ENCODE results near the gene PDGFA.

PDGFA gene

GRCh38 chr7:471191-471865, 48.3 kb downstream of the PDGFA start:
- H3K4me3 ChIP-seq (replicated peaks; ENCODE audit: low read depth, low read length): no peak overlapping the region
- TF ChIP-seq CTCF (IDR thresholded peaks at IDR 0.05; ENCODE audit: low read depth, low read length, missing control alignments): no peak
- DNase-seq (ENCODE audit: extremely low read depth, low read depth): no peak

GRCh38 chr7:469563-469961, 50.1 kb downstream of the PDGFA start:
- H3K4me3 ChIP-seq (replicated peaks; ENCODE audit: low read depth, low read length): no peak overlapping the region
- TF ChIP-seq CTCF (IDR thresholded peaks at IDR 0.05; ENCODE audit: low read depth, low read length, missing control alignments): no peak

GRCh38 chr7:468681-469562, 50.7 kb downstream of the PDGFA start:
- DNase-seq (ENCODE audit: extremely low read depth, low read depth): no peak

More at GRCh38 chr7:469563-469961, 50.1 kb downstream of the PDGFA start:
- no peak for DNase-seq (ENCODE audit: extremely low read depth, low read depth)

GRCh38 chr7:467856-468545, 51.6 kb downstream of the PDGFA start:
- DNase-seq (ENCODE audit: extremely low read depth, low read depth): no peak
- no peak overlapping the region for H3K4me3 ChIP-seq (replicated peaks; ENCODE audit: low read depth, low read length)

More at GRCh38 chr7:468681-469562, 50.7 kb downstream of the PDGFA start:
- TF ChIP-seq CTCF (IDR thresholded peaks at IDR 0.05; ENCODE audit: low read depth, low read length, missing control alignments): no peak
- no peak overlapping the region for H3K4me3 ChIP-seq (replicated peaks; ENCODE audit: low read depth, low read length)

GRCh38 chr7:467393-467828, 52.2 kb downstream of the PDGFA start:
- DNase-seq (ENCODE audit: extremely low read depth, low read depth): no peak
- H3K4me3 ChIP-seq (replicated peaks; ENCODE audit: low read depth, low read length): no peak overlapping the region
- no peak for TF ChIP-seq CTCF (IDR thresholded peaks at IDR 0.05; ENCODE audit: low read depth, low read length, missing control alignments)

More at GRCh38 chr7:467856-468545, 51.6 kb downstream of the PDGFA start:
- TF ChIP-seq CTCF (IDR thresholded peaks at IDR 0.05; ENCODE audit: low read depth, low read length, missing control alignments): no peak

GRCh38 chr7:466465-467191, 53.0 kb downstream of the PDGFA start:
- no peak for DNase-seq (ENCODE audit: extremely low read depth, low read depth)
- TF ChIP-seq CTCF (IDR thresholded peaks at IDR 0.05; ENCODE audit: low read depth, low read length, missing control alignments): no peak
- no peak overlapping the region for H3K4me3 ChIP-seq (replicated peaks; ENCODE audit: low read depth, low read length)
